ENCODE measurements around the gene UBXN7. TPM values are rescaled to one million over a fixed set of nuclear protein-coding genes. Genes with fewer than 3 reads are reported as not detected.
"Not testable (repeated sequence)": the region's sequence is repeated elsewhere in the genome, so short reads cannot be mapped to it uniquely, and the experiment has no call there.

Gene UBXN7
- total RNA-seq, 1 donor from 2014 or later, result 31.2 TPM

- no peaks in the 10 kb centered on the region for H3K36me3 ChIP-seq
- H3K27ac ChIP-seq (replicated peaks), result no peak overlapping the region
- H3K9me3 ChIP-seq (replicated peaks), result no peaks in the 10 kb centered on the region
- peaks cover 7% of the 10 kb centered on the region for H3K4me1 ChIP-seq
- no peaks in the 10 kb centered on the region for H3K27me3 ChIP-seq (ENCODE audit: low read depth)
- no peak overlapping the region for H3K4me3 ChIP-seq
- TF ChIP-seq CTCF (IDR thresholded peaks at IDR 0.05; ENCODE audit: borderline replicate concordance), result no peak
- intact Hi-C loops (cut with micrococcal nuclease), result no loop called here
- no peak for DNase-seq
These were observed 12.3 kb upstream of the UBXN7 start for GRCh38 chr3:196444500-196444894.

- TF ChIP-seq CTCF (IDR thresholded peaks at IDR 0.05; ENCODE audit: borderline replicate concordance), result no peak
- intact Hi-C loops (cut with micrococcal nuclease), result no loop called here
- no peak for DNase-seq
- H3K27ac ChIP-seq (replicated peaks), result no peak overlapping the region
- no peaks in the 10 kb centered on the region for H3K9me3 ChIP-seq (replicated peaks)
- H3K27me3 ChIP-seq (ENCODE audit: low read depth), result no peaks in the 10 kb centered on the region
- no peak overlapping the region for H3K4me3 ChIP-seq
- peaks cover 7% of the 10 kb centered on the region for H3K4me1 ChIP-seq
- H3K36me3 ChIP-seq, result no peaks in the 10 kb centered on the region
These were observed 8.5 kb upstream of the UBXN7 start for GRCh38 chr3:196440696-196441095.

- DNase-seq, result peak; percentile 36
- intact Hi-C loops (cut with micrococcal nuclease), result no loop called here
- Histone ChIP-seq H3K4me3 (no peak overlapping the region), H3K9me3 (replicated peaks) (no peaks in the 10 kb centered on the region), H3K4me1 (peaks cover 7% of the 10 kb centered on the region), H3K27me3 (ENCODE audit: low read depth) (no peaks in the 10 kb centered on the region), H3K27ac (replicated peaks) (peak overlapping the region; percentile 8), H3K36me3 (no peaks in the 10 kb centered on the region)
- no peak for TF ChIP-seq CTCF (IDR thresholded peaks at IDR 0.05; ENCODE audit: borderline replicate concordance)
These were observed 7.9 kb upstream of the UBXN7 start for GRCh38 chr3:196440041-196440537.

- H3K4me1 ChIP-seq, result peaks cover 61% of the 10 kb centered on the region
- peak overlapping the region; percentile 96 for H3K4me3 ChIP-seq
- H3K27ac ChIP-seq (replicated peaks), result peak overlapping the region; percentile 96
- DNase-seq, result no peak
- H3K9me3 ChIP-seq (replicated peaks), result no peaks in the 10 kb centered on the region
- intact Hi-C loops (cut with micrococcal nuclease), result no loop called here
- TF ChIP-seq CTCF (IDR thresholded peaks at IDR 0.05; ENCODE audit: borderline replicate concordance), result no peak
- peaks cover 7% of the 10 kb centered on the region for H3K36me3 ChIP-seq
- H3K27me3 ChIP-seq (ENCODE audit: low read depth), result no peaks in the 10 kb centered on the region
These were observed 768 bp downstream of the UBXN7 start for GRCh38 chr3:196431181-196432136.

- peaks cover 80% of the 10 kb centered on the region for H3K4me1 ChIP-seq
- DNase-seq, result no peak
- peak overlapping the region; percentile 34 for H3K27ac ChIP-seq (replicated peaks)
- no peaks in the 10 kb centered on the region for H3K9me3 ChIP-seq (replicated peaks)
- no peak for TF ChIP-seq CTCF (IDR thresholded peaks at IDR 0.05; ENCODE audit: borderline replicate concordance)
- no peaks in the 10 kb centered on the region for H3K27me3 ChIP-seq (ENCODE audit: low read depth)
- peaks cover 15% of the 10 kb centered on the region for H3K36me3 ChIP-seq
- H3K4me3 ChIP-seq, result no peak overlapping the region
- intact Hi-C loops (cut with micrococcal nuclease), result no loop called here
These were observed 4.2 kb downstream of the UBXN7 start for GRCh38 chr3:196428041-196428440.

- DNase-seq; H3K27me3 ChIP-seq (ENCODE audit: low read depth); intact Hi-C loops (cut with micrococcal nuclease); H3K9me3 ChIP-seq (replicated peaks); H3K4me3 ChIP-seq: not testable (repeated sequence)
- Histone ChIP-seq H3K27ac (replicated peaks) (peak overlapping the region; percentile 89), H3K4me1 (peaks cover 82% of the 10 kb centered on the region), H3K36me3 (peaks cover 15% of the 10 kb centered on the region)
These were observed 7.8 kb downstream of the UBXN7 start for GRCh38 chr3:196424421-196424820.

Measured in left ventricle myocardium inferior (tissue), 1 donor.